K562 (cell line): ENCODE results near the gene RNF187. TPM values are rescaled to one million over a fixed set of nuclear protein-coding genes. Genes with fewer than 3 reads are reported as not detected.
A peak's percentile ranks its signal among the peaks of the same experiment; 100 is the strongest.

Source experiments
- ERF ChIP-seq: fragments of 450-650 bp; formaldehyde crosslinking; IDR thresholded peaks from 2 replicates; pipeline ENCODE4 v1.4.0; 2020; ENCODE audit warnings: mild to moderate bottlenecking, mixed read lengths
- ESRRA ChIP-seq: fragments of 450-650 bp; IDR thresholded peaks from 2 replicates; pipeline ENCODE4 v1.6.1; 2014; ENCODE audit warnings: low read depth, mild to moderate bottlenecking, moderate library complexity, borderline replicate concordance
- ESRRB ChIP-seq: fragments of 250-450 bp; sonication (Bioruptor Pico); IDR thresholded peaks from 2 replicates; pipeline ENCODE4 v1.5.0; 2020; ENCODE audit warnings: mild to moderate bottlenecking, moderate library complexity, borderline replicate concordance
- HNRNPK ChIP-seq: fragments of 200-400 bp; formaldehyde crosslinking; IDR thresholded peaks from one replicate; pipeline ENCODE4 v1.6.1; 2018; ENCODE audit warnings: mild to moderate bottlenecking, low read depth, low read length; ENCODE audit not compliant: poor library complexity, severe bottlenecking
- HNRNPLL ChIP-seq: fragments of 200-400 bp; formaldehyde crosslinking; IDR thresholded peaks from 2 replicates; pipeline ENCODE4 v1.6.1; 2017; ENCODE audit warnings: low read length, low read depth, mild to moderate bottlenecking; ENCODE audit not compliant: poor library complexity, severe bottlenecking
- MTA3 ChIP-seq: fragments of 450-650 bp; formaldehyde crosslinking; IDR thresholded peaks from 2 replicates; pipeline ENCODE4 v1.6.1; 2017; ENCODE audit warnings: mild to moderate bottlenecking, borderline replicate concordance
- NFYB ChIP-seq: IDR thresholded peaks from 2 replicates; pipeline ENCODE4 v1.6.1; 2011; ENCODE audit warnings: mild to moderate bottlenecking, moderate library complexity; ENCODE audit not compliant: insufficient read length; ENCODE audit errors: extremely low read depth
- PML ChIP-seq: IDR thresholded peaks from 2 replicates; pipeline ENCODE4 v1.6.1; 2012; ENCODE audit warnings: low read length, inconsistent platforms
- RBM15 ChIP-seq: fragments of 200-400 bp; formaldehyde crosslinking; IDR thresholded peaks from 2 replicates; pipeline ENCODE4 v1.6.1; 2018; ENCODE audit warnings: mild to moderate bottlenecking, low read length, moderate library complexity; ENCODE audit not compliant: insufficient read depth
- RCOR1 ChIP-seq, 2 experiments: IDR thresholded peaks; 2 replicates each; pipeline ENCODE4 v1.6.1; 2012; ENCODE audit warnings: low read depth in 2 of 2, low read length in 2 of 2, borderline replicate concordance in 1 of 2, improper control_type of control experiment in 1 of 2
- SMARCA5 ChIP-seq: fragments of 450-650 bp; IDR thresholded peaks from 2 replicates; pipeline ENCODE4 v1.6.1; 2016
- YY1 ChIP-seq, 3 experiments: IDR thresholded peaks; 2 replicates each; pipeline ENCODE4 v1.6.1; 2011; ENCODE audit warnings: low read length in 2 of 3, mild to moderate bottlenecking in 2 of 3, moderate library complexity in 2 of 3, borderline replicate concordance in 1 of 3, control low read depth in 1 of 3, low read depth in 1 of 3; ENCODE audit not compliant: insufficient read depth in 3 of 3, insufficient replicate concordance in 2 of 3, control insufficient read depth in 1 of 3, insufficient read length in 1 of 3; ENCODE audit errors: extremely low read depth in 1 of 3
- ZC3H4 ChIP-seq: sonication (generic); formaldehyde crosslinking; IDR thresholded peaks from 2 replicates; pipeline ENCODE4 v1.9.0; 2021; ENCODE audit warnings: missing genetic modification reagents, borderline replicate concordance
- ZC3H8 ChIP-seq: fragments of 450-650 bp; IDR thresholded peaks from 2 replicates; pipeline ENCODE4 v1.6.1; 2017
- ZFX ChIP-seq: sonication (generic); formaldehyde crosslinking; IDR thresholded peaks from 2 replicates; pipeline ENCODE4 v1.8.0; 2022; ENCODE audit warnings: mild to moderate bottlenecking, missing genetic modification reagents, moderate library complexity
- ZNF124 ChIP-seq: sonication (generic); formaldehyde crosslinking; IDR thresholded peaks from 2 replicates; pipeline ENCODE4 v1.8.1; 2022; ENCODE audit warnings: missing genetic modification reagents
- ZNF175 ChIP-seq: fragments of 200-800 bp; sonication (Bioruptor generic); IDR thresholded peaks from 2 replicates; pipeline ENCODE4 v1.6.1; 2016; ENCODE audit warnings: low read depth, mild to moderate bottlenecking, missing genetic modification characterization, missing compliant biosample characterization
- ZNF3 ChIP-seq: fragments of 250-450 bp; sonication (Bioruptor Pico); IDR thresholded peaks from 2 replicates; pipeline ENCODE4 v1.5.0; 2021; ENCODE audit warnings: mild to moderate bottlenecking, moderate library complexity
- ZNF512 ChIP-seq: IDR thresholded peaks from 2 replicates; pipeline ENCODE4 v1.6.1; 2016; ENCODE audit warnings: missing genetic modification characterization, missing compliant biosample characterization
- ZSCAN32 ChIP-seq: fragments of 450-650 bp; formaldehyde crosslinking; IDR thresholded peaks from 2 replicates; pipeline ENCODE4 v1.4.0; 2020; ENCODE audit warnings: mild to moderate bottlenecking, moderate library complexity
- polyA plus RNA-seq, 8 experiments: library from polyadenylated mRNA; depleted of rRNA in 4 of 8; stranded (reverse) in 5 of 8; unstranded in 3 of 8; fragments of >200 nt; fragmentation: Nextera tagmentation in 2 of 8; fragmentation: Illumina TruSeq in 1 of 8; extraction: Ambion mirVana in 2 of 8; extraction: Trizol in 1 of 8; gene quantifications; 2 replicates each; pipeline versions ENCODE4 v1.2.1 to v1.2.3, GENCODE V29; 2011 to 2014; ENCODE audit warnings: inconsistent platforms in 1 of 8, missing spikeins in 1 of 8
- total RNA-seq, 7 experiments: library from RNA; depleted of rRNA in 6 of 7; stranded (reverse); fragments of >200 nt in 6 of 7; fragmentation: Illumina TruSeq in 2 of 7; extraction: Trizol in 2 of 7; gene quantifications; 2 replicates each; pipeline versions ENCODE4 v1.2.1 to v1.2.3, GENCODE V29; 2011 to 2021; ENCODE audit warnings: low replicate concordance in 1 of 7
- TF ChIP-seq, protein P1 (sequence below): fragments of 450-650 bp; IDR thresholded peaks from 2 replicates; pipeline ENCODE4 v1.6.1; 2016; ENCODE audit warnings: low read depth, mild to moderate bottlenecking, moderate library complexity
- TF ChIP-seq, protein P2 (sequence below): fragments of 450-650 bp; formaldehyde crosslinking; IDR thresholded peaks from 2 replicates; pipeline ENCODE4 v1.4.0; 2020; ENCODE audit warnings: mild to moderate bottlenecking, moderate library complexity

The RNF187 gene
- total and polyA plus RNA-seq, 9 of the 15 experiments (the other 6 are each of a cell fraction or from before 2014, with no cell fraction given): 2.3 to 119 (median 41.9) TPM

GRCh38 chr1:228459091-228459993 lies 27.8 kb upstream of the RNF187 start (continued):
- TF ChIP-seq ERF (CRISPR knock-in tag) (0 out of 2 replicates have a peak, but pooled peaks have one; percentile 55), YY1 (IDR thresholded peaks at IDR 0.05; ENCODE audit: borderline replicate concordance in 1 of 3, control insufficient read depth in 1 of 3, extremely low read depth in 1 of 3, insufficient read depth in 3 of 3, insufficient read length in 1 of 3, insufficient replicate concordance in 2 of 3, low read depth in 1 of 3, low read length in 2 of 3) (peak; percentile 11 to 61 (median 53)), ZFX (CRISPR knock-in tag) (no peak), ESRRA (no peak), ZC3H8 (no peak), ESRRB (no peak), ZSCAN32 (CRISPR knock-in tag) (no peak), ZNF175 (CRISPR knock-in tag) (no peak), SMARCA5 (peak; percentile 3; the same call in 1 of the 2 replicates), RBM15 (no peak), ZNF512 (tag) (0 out of 2 replicates have a peak, but pooled peaks have one; percentile 23), MTA3 (peak; percentile 64; the same call in 1 of the 2 replicates), ZC3H4 (CRISPR knock-in tag) (peak; percentile 72; the same call in 1 of the 2 replicates), NFYB (no peak), HNRNPK (no peak), ZNF3 (no peak), HNRNPLL (no peak), RCOR1 (IDR thresholded peaks at IDR 0.05; ENCODE audit: borderline replicate concordance in 1 of 2, low read depth in 2 of 2, low read length in 2 of 2) (peak; percentile 60 to 81; a peak in 3 of 4 replicates), PML (no peak), ZNF124 (no peak)
- TF ChIP-seq, protein P1, sequence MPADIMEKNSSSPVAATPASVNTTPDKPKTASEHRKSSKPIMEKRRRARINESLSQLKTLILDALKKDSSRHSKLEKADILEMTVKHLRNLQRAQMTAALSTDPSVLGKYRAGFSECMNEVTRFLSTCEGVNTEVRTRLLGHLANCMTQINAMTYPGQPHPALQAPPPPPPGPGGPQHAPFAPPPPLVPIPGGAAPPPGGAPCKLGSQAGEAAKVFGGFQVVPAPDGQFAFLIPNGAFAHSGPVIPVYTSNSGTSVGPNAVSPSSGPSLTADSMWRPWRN: no peak
- TF ChIP-seq, protein P2, sequence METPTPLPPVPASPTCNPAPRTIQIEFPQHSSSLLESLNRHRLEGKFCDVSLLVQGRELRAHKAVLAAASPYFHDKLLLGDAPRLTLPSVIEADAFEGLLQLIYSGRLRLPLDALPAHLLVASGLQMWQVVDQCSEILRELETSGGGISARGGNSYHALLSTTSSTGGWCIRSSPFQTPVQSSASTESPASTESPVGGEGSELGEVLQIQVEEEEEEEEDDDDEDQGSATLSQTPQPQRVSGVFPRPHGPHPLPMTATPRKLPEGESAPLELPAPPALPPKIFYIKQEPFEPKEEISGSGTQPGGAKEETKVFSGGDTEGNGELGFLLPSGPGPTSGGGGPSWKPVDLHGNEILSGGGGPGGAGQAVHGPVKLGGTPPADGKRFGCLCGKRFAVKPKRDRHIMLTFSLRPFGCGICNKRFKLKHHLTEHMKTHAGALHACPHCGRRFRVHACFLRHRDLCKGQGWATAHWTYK (CRISPR knock-in tag): peak; percentile 87
